HG02798 (cell line): ENCODE results near the gene IQSEC3.
"Not testable (repeated sequence)": the region's sequence is repeated elsewhere in the genome, so short reads cannot be mapped to it uniquely, and the experiment has no call there.

Source experiments
- ATAC-seq: cut with Tn5 transposase; IDR thresholded peaks from one replicate; pipeline ENCODE4 v1.9.1; 2021; ENCODE audit warnings: mild to moderate bottlenecking; ENCODE audit not compliant: unreplicated experiment, poor library complexity

Gene IQSEC3

GRCh38 chr12:210277-211141, 143.9 kb downstream of the IQSEC3 start:
- no peak for ATAC-seq

GRCh38 chr12:211142-211465, 144.5 kb downstream of the IQSEC3 start:
- ATAC-seq = no peak

- ATAC-seq = no peak
Observed at GRCh38 chr12:211639-212414, 145.3 kb downstream of the IQSEC3 start.

- ATAC-seq = no peak
Observed at GRCh38 chr12:212415-212714, 145.8 kb downstream of the IQSEC3 start.

GRCh38 chr12:212715-213526, 146.4 kb downstream of the IQSEC3 start:
- ATAC-seq = no peak

GRCh38 chr12:213527-213932, 147.0 kb downstream of the IQSEC3 start:
- ATAC-seq = no peak

GRCh38 chr12:214003-214741, 147.6 kb downstream of the IQSEC3 start, which contains the start of gene SLC6A12:
TSS of gene SLC6A12 (minus strand) at chr12:214157. CDS start at chr12:209986, 4,171 bp downstream.
- no peak for ATAC-seq

- ATAC-seq = no peak
Observed at GRCh38 chr12:215116-215515, 148.5 kb downstream of the IQSEC3 start.

- ATAC-seq = not testable (repeated sequence)
Observed at GRCh38 chr12:217029-217428, 150.5 kb downstream of the IQSEC3 start.

GRCh38 chr12:218221-218620, 151.7 kb downstream of the IQSEC3 start:
- ATAC-seq = no peak

- ATAC-seq = no peak
Observed at GRCh38 chr12:218728-219590, 152.4 kb downstream of the IQSEC3 start.

- peak; percentile 68 for ATAC-seq
Observed at GRCh38 chr12:219891-220352, 153.4 kb downstream of the IQSEC3 start.

GRCh38 chr12:220491-220890, 153.9 kb downstream of the IQSEC3 start:
- ATAC-seq = no peak

- ATAC-seq = no peak
Observed at GRCh38 chr12:220946-221550, 154.5 kb downstream of the IQSEC3 start.

- ATAC-seq = no peak
Observed at GRCh38 chr12:221736-222135, 155.2 kb downstream of the IQSEC3 start.

- no peak for ATAC-seq
Observed at GRCh38 chr12:223841-224240, 157.3 kb downstream of the IQSEC3 start.

- ATAC-seq = no peak
Observed at GRCh38 chr12:224330-224729, 157.8 kb downstream of the IQSEC3 start.

GRCh38 chr12:225012-225411, 158.4 kb downstream of the IQSEC3 start:
- ATAC-seq = no peak

GRCh38 chr12:226401-226800, 159.8 kb downstream of the IQSEC3 start:
- ATAC-seq = no peak
